H1 (cell line): ENCODE data around the gene FBXO7. TPM values are rescaled to one million over a fixed set of nuclear protein-coding genes. Genes with fewer than 3 reads are reported as not detected.

Experiments
- CTCF ChIA-PET: fragments of 300-600 bp; sonication (Branson Sonifier 250); formaldehyde crosslinking; loops from one replicate; lab custom pipeline; 2021; ENCODE audit not compliant: partially characterized antibody; lab: Charles Lee
- POLR2A ChIA-PET: fragments of 300-600 bp; sonication (Branson Sonifier 250); formaldehyde crosslinking; loops from one replicate; lab custom pipeline; 2021; ENCODE audit warnings: inconsistent platforms; ENCODE audit not compliant: partially characterized antibody; lab: Charles Lee
- DNase-seq, 2 experiments: peaks; one replicate each; pipeline versions ENCODE4 v3.0.0 to v3.0.0-alpha.2; 2010 to 2022; ENCODE audit warnings: low spot score in 2 of 2, low read depth in 1 of 2, mixed read lengths in 1 of 2
- FAIRE-seq: peaks from 2 replicates; lab custom pipeline; 2011; peaks lifted over from hg19 to GRCh38; lab: Jason Lieb, UNC
- H2AFZ ChIP-seq: 2 replicates; pipeline ENCODE4 v1.8.1; 2012; ENCODE audit warnings: low read length, inconsistent platforms
- H2AK5ac ChIP-seq: 2 replicates; pipeline ENCODE4 v1.6.1; 2013; ENCODE audit warnings: low read depth, low read length
- H2BK120ac ChIP-seq: replicated peaks from 2 replicates; pipeline ENCODE3; 2013; ENCODE audit warnings: low read depth, low read length, inconsistent platforms
- H2BK12ac ChIP-seq: 2 replicates; pipeline ENCODE4 v1.6.1; 2013; ENCODE audit warnings: low read depth, low read length
- H2BK15ac ChIP-seq: 2 replicates; pipeline ENCODE4 v1.6.1; 2013; ENCODE audit warnings: low read length
- H2BK20ac ChIP-seq: 2 replicates; pipeline ENCODE4 v1.6.1; 2013; ENCODE audit warnings: low read length
- H2BK5ac ChIP-seq: 2 replicates; pipeline ENCODE4 v1.6.1; 2013; ENCODE audit warnings: low read depth, low read length
- H3K14ac ChIP-seq: 2 replicates; pipeline ENCODE4 v1.6.1; 2013; ENCODE audit warnings: inconsistent platforms; ENCODE audit not compliant: insufficient read length
- H3K18ac ChIP-seq: 2 replicates; pipeline ENCODE4 v1.6.1; 2013; ENCODE audit warnings: low read length; ENCODE audit errors: extremely low read depth
- H3K23ac ChIP-seq: 2 replicates; pipeline ENCODE4 v1.6.1; 2013; ENCODE audit warnings: inconsistent platforms; ENCODE audit not compliant: insufficient read length
- H3K23me2 ChIP-seq: 2 replicates; pipeline ENCODE4 v1.6.1; 2013; ENCODE audit warnings: low read depth, low read length
- H3K27ac ChIP-seq: 2 replicates; pipeline ENCODE4 v1.6.1; 2011; ENCODE audit warnings: low read depth, low read length, inconsistent platforms
- H3K27me3 ChIP-seq, 4 experiments: replicated peaks in 1 of 4; 1 replicate in 1 of 4; 2 replicates in 3 of 4; pipeline versions ENCODE4 v1.6.1 to v1.8.1; 2011 to 2013; ENCODE audit warnings: low read length in 3 of 4, mild to moderate bottlenecking in 3 of 4, inconsistent platforms in 2 of 4, mixed read lengths in 2 of 4, moderate library complexity in 1 of 4; ENCODE audit not compliant: control insufficient read depth in 3 of 4, insufficient read depth in 3 of 4; ENCODE audit errors: extremely low read depth in 1 of 4
- H3K36me3 ChIP-seq, 4 experiments: 2 replicates each; pipeline versions ENCODE4 v1.6.1 to v1.8.1; 2011 to 2013; ENCODE audit warnings: mild to moderate bottlenecking in 4 of 4, low read length in 3 of 4, moderate library complexity in 2 of 4, control low read depth in 1 of 4, inconsistent platforms in 1 of 4; ENCODE audit not compliant: insufficient read depth in 4 of 4, control insufficient read depth in 2 of 4
- H3K4ac ChIP-seq: replicated peaks from 2 replicates; pipeline ENCODE3; 2013; ENCODE audit warnings: low read length, low read depth, mixed read lengths, inconsistent platforms; ENCODE audit not compliant: insufficient read length
- H3K4me1 ChIP-seq, 4 experiments: replicated peaks in 1 of 4; 1 replicate in 1 of 4; 2 replicates in 3 of 4; pipeline versions ENCODE4 v1.6.1 to v1.8.1; 2011 to 2013; ENCODE audit warnings: low read length in 3 of 4, inconsistent platforms in 2 of 4, mixed read lengths in 1 of 4; ENCODE audit not compliant: insufficient read depth in 4 of 4, control insufficient read depth in 3 of 4
- H3K4me2 ChIP-seq, 2 experiments: 2 replicates each; pipeline versions ENCODE4 v1.6.1 to v1.8.1; 2011 to 2013; ENCODE audit warnings: low read depth in 2 of 2, low read length in 2 of 2, control low read depth in 1 of 2, inconsistent platforms in 1 of 2, mild to moderate bottlenecking in 1 of 2; ENCODE audit not compliant: insufficient read depth in 1 of 2
- H3K4me3 ChIP-seq, 4 experiments: fragments of 200-600, 300-600 bp in 1 of 4; sonication (generic), shearing (Covaris generic), sonication (Bioruptor Twin) in 1 of 4; 2 replicates each; pipeline versions ENCODE4 v1.5.1 to v1.8.1; 2011 to 2016; ENCODE audit warnings: low read length in 4 of 4, low read depth in 3 of 4, control low read depth in 2 of 4, inconsistent platforms in 2 of 4, mild to moderate bottlenecking in 2 of 4, mixed read lengths in 1 of 4, moderate library complexity in 1 of 4; ENCODE audit not compliant: insufficient read depth in 2 of 4; ENCODE audit errors: extremely low read depth in 1 of 4
- H3K56ac ChIP-seq: replicated peaks from 2 replicates; pipeline ENCODE3; 2013; ENCODE audit warnings: low read depth, mild to moderate bottlenecking, mixed read lengths, low read length, inconsistent platforms; ENCODE audit not compliant: insufficient read length
- H3K79me1 ChIP-seq: 2 replicates; pipeline ENCODE4 v1.6.1; 2013; ENCODE audit warnings: low read depth, low read length, control low read depth
- H3K79me2 ChIP-seq, 2 experiments: 2 replicates each; pipeline versions ENCODE4 v1.6.1 to v1.8.1; 2012 to 2013; ENCODE audit warnings: low read length in 2 of 2, mild to moderate bottlenecking in 2 of 2, inconsistent platforms in 1 of 2; ENCODE audit not compliant: insufficient read depth in 2 of 2, control insufficient read depth in 1 of 2
- H3K9ac ChIP-seq, 4 experiments: replicated peaks in 1 of 4; 1 replicate in 1 of 4; 2 replicates in 3 of 4; pipeline versions ENCODE4 v1.6.1 to v1.8.1; 2011 to 2013; ENCODE audit warnings: low read depth in 3 of 4, low read length in 3 of 4, control low read depth in 2 of 4, mild to moderate bottlenecking in 2 of 4, moderate library complexity in 2 of 4, inconsistent platforms in 1 of 4; ENCODE audit errors: extremely low read depth in 1 of 4
- H3K9me3 ChIP-seq, 2 experiments: 2 replicates each; pipeline versions ENCODE4 v1.6.1 to v1.8.1; 2012 to 2013; ENCODE audit warnings: mild to moderate bottlenecking in 2 of 2, moderate library complexity in 2 of 2, control low read depth in 1 of 2, inconsistent platforms in 1 of 2, low read depth in 1 of 2, low read length in 1 of 2, mixed read lengths in 1 of 2; ENCODE audit not compliant: insufficient read depth in 2 of 2
- H4K20me1 ChIP-seq, 2 experiments: replicated peaks in 1 of 2; 2 replicates each; pipeline versions ENCODE3 to v1.8.1; 2011 to 2013; ENCODE audit warnings: inconsistent platforms in 2 of 2, low read length in 2 of 2, mild to moderate bottlenecking in 1 of 2; ENCODE audit not compliant: insufficient read depth in 2 of 2, control insufficient read depth in 1 of 2
- H4K5ac ChIP-seq: 2 replicates; pipeline ENCODE4 v1.6.1; 2013; ENCODE audit warnings: low read length, low read depth, mixed read lengths, inconsistent platforms; ENCODE audit not compliant: insufficient read length
- H4K8ac ChIP-seq: 2 replicates; pipeline ENCODE4 v1.8.0; 2013; ENCODE audit warnings: mild to moderate bottlenecking, moderate library complexity, low read length, inconsistent platforms; ENCODE audit not compliant: insufficient read depth; ENCODE audit errors: extremely low read depth
- H4K91ac ChIP-seq: replicated peaks from 2 replicates; pipeline ENCODE3; 2013; ENCODE audit warnings: low read length, mixed read lengths, inconsistent platforms; ENCODE audit not compliant: insufficient read length
- BCL11A ChIP-seq, 2 experiments: IDR thresholded peaks; one replicate each; pipeline ENCODE4 v1.6.1; 2011; ENCODE audit warnings: low read depth in 2 of 2, low read length in 2 of 2, mild to moderate bottlenecking in 2 of 2
- CBX8 ChIP-seq: fragments of 300-800, 300-1000 bp; sonication (generic); IDR thresholded peaks from 2 replicates; pipeline ENCODE4 v1.7.1; 2016; ENCODE audit warnings: low read depth, low read length, borderline replicate concordance
- GTF2F1 ChIP-seq: IDR thresholded peaks from 2 replicates; pipeline ENCODE4 v1.6.1; 2012; ENCODE audit warnings: low read depth, low read length, improper control_type of control experiment, borderline replicate concordance
- HDAC2 ChIP-seq, 2 experiments: fragments of 300-600 bp in 1 of 2; sonication (generic) in 1 of 2; IDR thresholded peaks; 2 replicates each; pipeline ENCODE4 v1.6.1; 2011 to 2012; ENCODE audit warnings: low read depth in 2 of 2, low read length in 2 of 2, mild to moderate bottlenecking in 2 of 2, moderate library complexity in 2 of 2, borderline replicate concordance in 1 of 2, inconsistent platforms in 1 of 2
- KDM4A ChIP-seq: IDR thresholded peaks from one replicate; pipeline ENCODE4 v1.7.1; 2012; ENCODE audit warnings: low read depth, mild to moderate bottlenecking, moderate library complexity, low read length, inconsistent platforms; ENCODE audit not compliant: severe bottlenecking
- RFX5 ChIP-seq: IDR thresholded peaks from 2 replicates; pipeline ENCODE4 v1.6.1; 2011; ENCODE audit warnings: low read depth, low read length, improper control_type of control experiment, borderline replicate concordance
- SIN3A ChIP-seq, 2 experiments: IDR thresholded peaks in 1 of 2; conservative IDR thresholded peaks in 1 of 2; 2 replicates each; pipeline ENCODE4 v1.6.1; 2011 to 2012; ENCODE audit warnings: low read length in 2 of 2, improper control_type of control experiment in 1 of 2, low read depth in 1 of 2, mild to moderate bottlenecking in 1 of 2
- SIX5 ChIP-seq: IDR thresholded peaks from 2 replicates; pipeline ENCODE4 v1.6.1; 2011; ENCODE audit warnings: mild to moderate bottlenecking, low read depth, low read length
- SP1 ChIP-seq: IDR thresholded peaks from 2 replicates; pipeline ENCODE4 v1.6.1; 2011; ENCODE audit warnings: low read depth, low read length
- WGBS, 2 experiments: shearing (Covaris generic) in 1 of 2; methylation state at CpG; one replicate each; pipeline versions ENCODE4 v1.1.6 to v1.1.7; 2013 to 2015; ENCODE audit warnings: low lambda C conversion rate in 2 of 2, mixed read lengths in 2 of 2, inconsistent platforms in 1 of 2, low coverage in 1 of 2, missing lambda C conversion rate in 1 of 2; ENCODE audit not compliant: insufficient replicate concordance in 2 of 2, insufficient coverage in 1 of 2, insufficient read length in 1 of 2; ENCODE audit errors: extremely low coverage in 1 of 2, missing lambda C conversion rate in 1 of 2; 5-methylcytosine and 5-hydroxymethylcytosine counted together
- polyA plus RNA-seq, 7 experiments: library from polyadenylated mRNA; depleted of rRNA in 3 of 7; stranded (reverse) in 5 of 7; unstranded in 2 of 7; fragments of >200 nt in 5 of 7; fragments of 200-250 nt in 2 of 7; gene quantifications; 1 replicate in 5 of 7; 2 replicates in 1 of 7; 4 replicates in 1 of 7; pipeline versions ENCODE4 v1.2.1 to v1.2.3, GENCODE V29; 2011 to 2013; ENCODE audit warnings: missing spikeins in 2 of 7, mixed read lengths in 2 of 7
- total RNA-seq: library from RNA; stranded (reverse); fragmentation: NEBNext Ultra II Directional; extraction: Animal tissue kit (Norgen Biotek cat#: 25700); gene quantifications from 2 replicates; pipeline ENCODE4 v1.2.1, GENCODE V29; 2021
- TF ChIP-seq, protein P1 (sequence below), 3 experiments: IDR thresholded peaks; 1 replicate in 2 of 3; 2 replicates in 1 of 3; pipeline versions ENCODE4 v1.5.1 to v1.6.1; 2011; ENCODE audit warnings: low read length in 3 of 3, mild to moderate bottlenecking in 3 of 3, inconsistent platforms in 2 of 3, low read depth in 1 of 3, moderate library complexity in 1 of 3; ENCODE audit not compliant: insufficient read depth in 1 of 3; ENCODE audit errors: control extremely low read depth in 1 of 3

The FBXO7 gene
- total and polyA plus RNA-seq, 2 of the 8 experiments (the other 6 are each of a cell fraction or from before 2014, with no cell fraction given): 62.7 to 76.1 TPM

DNA sequence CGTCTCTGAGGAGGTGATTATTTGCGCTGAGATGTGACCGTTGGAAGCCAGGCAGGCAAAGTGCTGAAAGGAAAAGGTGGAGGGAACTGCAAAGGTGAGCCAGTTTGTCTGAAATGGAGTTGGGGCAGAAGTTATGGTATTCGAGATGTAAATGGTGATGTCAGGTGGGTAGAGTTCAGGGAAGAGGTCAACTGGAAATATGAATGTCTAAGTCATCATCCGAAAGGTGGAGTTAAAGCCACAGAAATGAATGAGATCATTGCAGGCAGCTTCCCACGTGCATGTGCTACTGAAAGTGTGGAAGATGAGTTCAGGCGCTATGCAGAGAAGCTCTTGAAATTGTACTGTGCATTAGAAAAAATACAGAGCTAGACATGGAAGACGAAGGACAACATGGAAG, 8.1 kb upstream of the FBXO7 start:
- H2BK20ac ChIP-seq: no peak overlapping the region
- no peak overlapping the region for H4K91ac ChIP-seq
- no peaks in the 10 kb centered on the region for H3K79me2 ChIP-seq
- no peak overlapping the region for H2AFZ ChIP-seq
- H3K27ac ChIP-seq: no peak overlapping the region
- no peak overlapping the region for H3K4ac ChIP-seq
- H3K18ac ChIP-seq: no peak overlapping the region
- no peak overlapping the region for H2BK12ac ChIP-seq
- H4K20me1 ChIP-seq: no peaks in the 10 kb centered on the region
- no peak overlapping the region for H4K5ac ChIP-seq
- H3K27me3 ChIP-seq: peaks cover 3 to 27% (median 10%) of the 10 kb centered on the region in 4 experiments; a peak in 6 of 7 replicates
- CTCF ChIA-PET: interaction anchor here (0.8 to 1.0 kb wide), 2 partner anchors 30 to 362 kb away, joined by 4 read pairs; no protein-coding TSS in a partner anchor
- no peak overlapping the region for H3K9ac ChIP-seq
- FAIRE-seq (no peak), DNase-seq (no peak)
- no peaks in the 10 kb centered on the region for H3K79me1 ChIP-seq
- no peak overlapping the region for H3K23ac ChIP-seq
- H3K14ac ChIP-seq: no peak overlapping the region
- no peaks in the 10 kb centered on the region for H3K4me1 ChIP-seq
- H3K36me3 ChIP-seq: no peaks in the 10 kb centered on the region
- H3K23me2 ChIP-seq: no peaks in the 10 kb centered on the region
- no peak overlapping the region for H3K4me3 ChIP-seq
- WGBS, 2 experiments: 81% methylated on average over 8 of the region's 8 CpGs; no CpG with 5 or more reads in 1 of the 2 experiments
- H2BK5ac ChIP-seq: no peak overlapping the region
- no peak overlapping the region for H4K8ac ChIP-seq
- H2BK120ac ChIP-seq: no peak overlapping the region
- H2BK15ac ChIP-seq: no peak overlapping the region
- no peak overlapping the region for H3K56ac ChIP-seq
- H3K9me3 ChIP-seq: no peaks in the 10 kb centered on the region
- no peak overlapping the region for H3K4me2 ChIP-seq
- H2AK5ac ChIP-seq: no peak overlapping the region
- no peak for TF ChIP-seq CBX8
- no peak for TF ChIP-seq KDM4A
- no peak for TF ChIP-seq SP1
- TF ChIP-seq BCL11A (IDR thresholded peaks at IDR 0.05; ENCODE audit: low read depth in 2 of 2, low read length in 2 of 2): no peak
- no peak for TF ChIP-seq SIX5
- TF ChIP-seq, protein P1, sequence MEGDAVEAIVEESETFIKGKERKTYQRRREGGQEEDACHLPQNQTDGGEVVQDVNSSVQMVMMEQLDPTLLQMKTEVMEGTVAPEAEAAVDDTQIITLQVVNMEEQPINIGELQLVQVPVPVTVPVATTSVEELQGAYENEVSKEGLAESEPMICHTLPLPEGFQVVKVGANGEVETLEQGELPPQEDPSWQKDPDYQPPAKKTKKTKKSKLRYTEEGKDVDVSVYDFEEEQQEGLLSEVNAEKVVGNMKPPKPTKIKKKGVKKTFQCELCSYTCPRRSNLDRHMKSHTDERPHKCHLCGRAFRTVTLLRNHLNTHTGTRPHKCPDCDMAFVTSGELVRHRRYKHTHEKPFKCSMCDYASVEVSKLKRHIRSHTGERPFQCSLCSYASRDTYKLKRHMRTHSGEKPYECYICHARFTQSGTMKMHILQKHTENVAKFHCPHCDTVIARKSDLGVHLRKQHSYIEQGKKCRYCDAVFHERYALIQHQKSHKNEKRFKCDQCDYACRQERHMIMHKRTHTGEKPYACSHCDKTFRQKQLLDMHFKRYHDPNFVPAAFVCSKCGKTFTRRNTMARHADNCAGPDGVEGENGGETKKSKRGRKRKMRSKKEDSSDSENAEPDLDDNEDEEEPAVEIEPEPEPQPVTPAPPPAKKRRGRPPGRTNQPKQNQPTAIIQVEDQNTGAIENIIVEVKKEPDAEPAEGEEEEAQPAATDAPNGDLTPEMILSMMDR (IDR thresholded peaks at IDR 0.05; ENCODE audit: control extremely low read depth in 1 of 3, insufficient read depth in 1 of 3, low read depth in 1 of 3, low read length in 3 of 3): no peak
- TF ChIP-seq SIN3A (conservative IDR thresholded peaks at IDR 0.05 in 1 of 2, IDR thresholded peaks at IDR 0.05 in 1 of 2; ENCODE audit: low read depth in 1 of 2, low read length in 2 of 2): no peak
- TF ChIP-seq GTF2F1: no peak
- no peak for TF ChIP-seq RFX5
- TF ChIP-seq HDAC2 (IDR thresholded peaks at IDR 0.05; ENCODE audit: borderline replicate concordance in 1 of 2, low read depth in 2 of 2, low read length in 2 of 2): no peak
- POLR2A ChIA-PET: no interaction called here
